Uterus (tissue), 2 donors: ENCODE measurements around the gene CDC73.

Source experiments
- CTCF ChIP-seq, 4 experiments: fragments of 200-600 bp in 2 of 4; fragments of 450-650 bp in 2 of 4; sonication (generic) in 2 of 4; IDR thresholded peaks; one replicate each; pipeline ENCODE4 v1.5.1; 2016 to 2019; ENCODE audit warnings: antibody characterized with exemption in 4 of 4, mild to moderate bottlenecking in 2 of 4, moderate library complexity in 1 of 4
- POLR2A ChIP-seq, 2 donors: fragments of 450-650 bp; IDR thresholded peaks; one replicate each; pipeline ENCODE4 v1.6.1; 2016; ENCODE audit warnings: antibody characterized with exemption in 2 of 2, mild to moderate bottlenecking in 1 of 2, moderate library complexity in 1 of 2

- no peak for TF ChIP-seq POLR2A (IDR thresholded peaks at IDR 0.05)
- no peak for TF ChIP-seq CTCF (IDR thresholded peaks at IDR 0.05)
Observed at GRCh38 chr1:193262661-193263060, 140.8 kb downstream of the CDC73 start.
